Hepatocyte (in vitro differentiated cells): ENCODE measurements around the gene CCN5. TPM values are rescaled to one million over a fixed set of nuclear protein-coding genes. Genes with fewer than 3 reads are reported as not detected.

Experiments used
- DNase-seq: peaks from one replicate; pipeline ENCODE4 v3.0.0-alpha.2; 2016; ENCODE audit warnings: low spot score
- H2AFZ ChIP-seq: fragments of 200-600 bp; sonication (generic); 2 replicates; pipeline ENCODE4 v1.6.0; 2016; ENCODE audit warnings: antibody characterized with exemption, mild to moderate bottlenecking
- H3K27ac ChIP-seq: fragments of 200-600 bp; sonication (generic); 2 replicates; pipeline ENCODE4 v1.5.1; 2016; ENCODE audit warnings: mild to moderate bottlenecking
- H3K27me3 ChIP-seq: fragments of 200-600 bp; sonication (generic); 2 replicates; pipeline ENCODE4 v1.6.1; 2016
- H3K36me3 ChIP-seq: fragments of 200-600 bp; sonication (generic); replicated peaks from 2 replicates; pipeline ENCODE4 v1.5.1; 2016; ENCODE audit warnings: low read depth; ENCODE audit not compliant: insufficient read depth
- H3K4me1 ChIP-seq: fragments of 200-600 bp; sonication (generic); 2 replicates; pipeline ENCODE4 v1.5.1; 2016; ENCODE audit warnings: mild to moderate bottlenecking, moderate library complexity; ENCODE audit not compliant: insufficient read depth
- H3K4me2 ChIP-seq: fragments of 200-600 bp; sonication (generic); 2 replicates; pipeline ENCODE4 v1.6.0; 2016
- H3K4me3 ChIP-seq: fragments of 200-600 bp; sonication (generic); 2 replicates; pipeline ENCODE4 v1.5.1; 2016; ENCODE audit warnings: mild to moderate bottlenecking
- H3K79me2 ChIP-seq: fragments of 200-600 bp; sonication (generic); 2 replicates; pipeline ENCODE4 v1.6.0; 2017; ENCODE audit warnings: mild to moderate bottlenecking
- H3K9me2 ChIP-seq: fragments of 200-600 bp; sonication (generic); replicated peaks from 2 replicates; pipeline ENCODE4 v1.6.0; 2017; ENCODE audit warnings: mild to moderate bottlenecking; ENCODE audit not compliant: insufficient read depth
- H3K9me3 ChIP-seq: fragments of 200-600 bp; sonication (generic); 2 replicates; pipeline ENCODE4 v1.5.1; 2016; ENCODE audit warnings: low read depth, mild to moderate bottlenecking
- H4K20me1 ChIP-seq: fragments of 200-600 bp; sonication (generic); 2 replicates; pipeline ENCODE4 v1.6.0; 2016; ENCODE audit warnings: mild to moderate bottlenecking; ENCODE audit not compliant: insufficient read depth, poor library complexity, severe bottlenecking
- CTCF ChIP-seq: fragments of 200-600 bp; sonication (generic); IDR thresholded peaks from 2 replicates; pipeline ENCODE4 v1.5.1; 2016; ENCODE audit warnings: antibody characterized with exemption, mild to moderate bottlenecking; ENCODE audit not compliant: poor library complexity
- EZH2 ChIP-seq: fragments of 200-600 bp; sonication (generic); IDR thresholded peaks from 2 replicates; pipeline ENCODE4 v1.6.1; 2016; ENCODE audit warnings: antibody characterized with exemption, mild to moderate bottlenecking, borderline replicate concordance
- EZH2phosphoT487 ChIP-seq: fragments of 200-600 bp; sonication (generic); IDR thresholded peaks from one replicate; pipeline ENCODE4 v1.6.1; 2018; ENCODE audit warnings: antibody characterized with exemption, mild to moderate bottlenecking, low read depth, moderate library complexity; ENCODE audit not compliant: unreplicated experiment, severe bottlenecking
- WGBS: methylation state at CpG from one replicate; pipeline ENCODE4 v1.1.6; 2016; ENCODE audit warnings: low lambda C conversion rate; ENCODE audit errors: missing lambda C conversion rate; 5-methylcytosine and 5-hydroxymethylcytosine counted together
- polyA plus RNA-seq: library from polyadenylated mRNA; unstranded; fragments of >200 nt; fragmentation: Nextera tagmentation; extraction: Ambion mirVana; gene quantifications from 2 replicates; pipeline ENCODE4 v1.2.1, GENCODE V29; 2016
- total RNA-seq: library from RNA; depleted of rRNA; stranded (reverse); fragments of >200 nt; gene quantifications from 2 replicates; pipeline ENCODE4 v1.2.3, GENCODE V29; 2014

CCN5 gene
- total and polyA plus RNA-seq, 2 experiments from 2014 or later, result 0.53 to 0.82 TPM

GRCh38 chr20:44768854-44769480, 53.8 kb downstream of the CCN5 start:
- H3K9me3 ChIP-seq, result no peaks in the 10 kb centered on the region
- WGBS, result 63% methylated on average over 5 of the region's 5 CpGs
- DNase-seq, result no peak
- no peak overlapping the region for H3K27ac ChIP-seq
- H2AFZ ChIP-seq, result no peak overlapping the region
- no peak overlapping the region for H3K4me3 ChIP-seq
- no peak overlapping the region for H3K4me2 ChIP-seq
- no peaks in the 10 kb centered on the region for H3K27me3 ChIP-seq
- H3K9me2 ChIP-seq, result no peaks in the 10 kb centered on the region
- no peaks in the 10 kb centered on the region for H3K79me2 ChIP-seq
- no peak for TF ChIP-seq EZH2phosphoT487
- TF ChIP-seq EZH2, result no peak
- TF ChIP-seq CTCF, result no peak
- H3K36me3 ChIP-seq, result no peaks in the 10 kb centered on the region
- no peaks in the 10 kb centered on the region for H4K20me1 ChIP-seq
- no peaks in the 10 kb centered on the region for H3K4me1 ChIP-seq

- TF ChIP-seq EZH2 (no peak), CTCF (no peak), EZH2phosphoT487 (no peak)
- no peaks in the 10 kb centered on the region for H3K9me2 ChIP-seq
- no peak overlapping the region for H3K4me3 ChIP-seq
- no peak overlapping the region for H3K4me2 ChIP-seq
- no peak overlapping the region for H3K27ac ChIP-seq
- H3K4me1 ChIP-seq, result no peaks in the 10 kb centered on the region
- no peaks in the 10 kb centered on the region for H3K9me3 ChIP-seq
- H3K27me3 ChIP-seq, result no peaks in the 10 kb centered on the region
- DNase-seq, result no peak
- no peak overlapping the region for H2AFZ ChIP-seq
- H3K79me2 ChIP-seq, result no peaks in the 10 kb centered on the region
- 72% methylated on average over 5 of the region's 5 CpGs for WGBS
- H3K36me3 ChIP-seq, result no peaks in the 10 kb centered on the region
- H4K20me1 ChIP-seq, result no peaks in the 10 kb centered on the region
Observed at GRCh38 chr20:44769481-44769863, 54.3 kb downstream of the CCN5 start.

GRCh38 chr20:44770484-44771171, 55.5 kb downstream of the CCN5 start:
- H3K4me3 ChIP-seq, result no peak overlapping the region
- DNase-seq, result no peak
- WGBS, result 69% methylated on average over 11 of the region's 11 CpGs
- no peak for TF ChIP-seq EZH2phosphoT487
- TF ChIP-seq EZH2, result no peak
- no peak for TF ChIP-seq CTCF
- no peaks in the 10 kb centered on the region for H3K9me2 ChIP-seq
- H3K27ac ChIP-seq, result no peak overlapping the region
- H3K9me3 ChIP-seq, result no peaks in the 10 kb centered on the region
- no peaks in the 10 kb centered on the region for H3K27me3 ChIP-seq
- H2AFZ ChIP-seq, result no peak overlapping the region
- H3K79me2 ChIP-seq, result no peaks in the 10 kb centered on the region
- no peak overlapping the region for H3K4me2 ChIP-seq
- H3K4me1 ChIP-seq, result no peaks in the 10 kb centered on the region
- no peaks in the 10 kb centered on the region for H3K36me3 ChIP-seq
- no peaks in the 10 kb centered on the region for H4K20me1 ChIP-seq
